K562 (cell line): ENCODE data around the gene PAF1. TPM values are rescaled to one million over a fixed set of nuclear protein-coding genes. Genes with fewer than 3 reads are reported as not detected.

ENCODE experiments used
- ARID1B ChIP-seq: fragments of 450-650 bp; IDR thresholded peaks from 2 replicates; pipeline ENCODE4 v1.6.1; 2016; ENCODE audit warnings: antibody characterized with exemption, mild to moderate bottlenecking, inconsistent platforms
- BRD9 ChIP-seq: fragments of 450-650 bp; IDR thresholded peaks from 2 replicates; pipeline ENCODE4 v1.6.1; 2018; ENCODE audit warnings: low read depth; ENCODE audit not compliant: partially characterized antibody
- CBFA2T3 ChIP-seq: fragments of 450-650 bp; IDR thresholded peaks from 2 replicates; pipeline ENCODE4 v1.6.1; 2017
- DPF2 ChIP-seq: fragments of 450-650 bp; IDR thresholded peaks from 2 replicates; pipeline ENCODE4 v1.6.1; 2016
- ERF ChIP-seq: fragments of 450-650 bp; formaldehyde crosslinking; IDR thresholded peaks from 2 replicates; pipeline ENCODE4 v1.4.0; 2020; ENCODE audit warnings: mild to moderate bottlenecking, mixed read lengths
- GATA2 ChIP-seq: sonication (generic); formaldehyde crosslinking; IDR thresholded peaks from 2 replicates; pipeline ENCODE4 v1.4.0; 2020; ENCODE audit warnings: mild to moderate bottlenecking, missing genetic modification reagents
- HDAC2 ChIP-seq: fragments of 450-650 bp; IDR thresholded peaks from 2 replicates; pipeline ENCODE4 v1.6.1; 2016; ENCODE audit warnings: mild to moderate bottlenecking
- JUN ChIP-seq, 2 experiments: sonication (generic) in 1 of 2; formaldehyde crosslinking in 1 of 2; IDR thresholded peaks; 2 replicates each; pipeline versions ENCODE4 v1.6.1 to v1.8.0; 2012 to 2022; ENCODE audit warnings: borderline replicate concordance in 2 of 2, mild to moderate bottlenecking in 2 of 2, improper control_type of control experiment in 1 of 2, low read depth in 1 of 2, low read length in 1 of 2, missing genetic modification reagents in 1 of 2
- JUNB ChIP-seq: fragments of 450-650 bp; formaldehyde crosslinking; conservative IDR thresholded peaks from 2 replicates; pipeline ENCODE4 v1.4.0; 2020; ENCODE audit warnings: mild to moderate bottlenecking
- JUND ChIP-seq, 2 experiments: IDR thresholded peaks; 2 replicates in 1 of 2; 3 replicates in 1 of 2; pipeline ENCODE4 v1.6.1; 2011; ENCODE audit warnings: borderline replicate concordance in 2 of 2, low read depth in 2 of 2, low read length in 2 of 2, improper control_type of control experiment in 1 of 2, missing biosample characterization in 1 of 2, missing genetic modification characterization in 1 of 2, missing genetic modification reagents in 1 of 2
- MYC ChIP-seq, 2 experiments: fragments of 250-450 bp in 1 of 2; sonication (Bioruptor Pico) in 1 of 2; IDR thresholded peaks; 2 replicates each; pipeline versions ENCODE4 v1.5.1 to v1.6.1; 2012 to 2021; ENCODE audit warnings: low read depth in 2 of 2, borderline replicate concordance in 1 of 2, improper control_type of control experiment in 1 of 2, low read length in 1 of 2, mild to moderate bottlenecking in 1 of 2, moderate library complexity in 1 of 2
- POU5F1 ChIP-seq: fragments of 150-350 bp; IDR thresholded peaks from 2 replicates; pipeline ENCODE4 v1.6.1; 2014; ENCODE audit warnings: borderline replicate concordance, low read length, low read depth, mild to moderate bottlenecking; ENCODE audit not compliant: partially characterized antibody
- RCOR1 ChIP-seq, 2 experiments: IDR thresholded peaks; 2 replicates each; pipeline ENCODE4 v1.6.1; 2012; ENCODE audit warnings: low read depth in 2 of 2, low read length in 2 of 2, borderline replicate concordance in 1 of 2, improper control_type of control experiment in 1 of 2
- polyA plus RNA-seq, 8 experiments: library from polyadenylated mRNA; depleted of rRNA in 4 of 8; stranded (reverse) in 5 of 8; unstranded in 3 of 8; fragments of >200 nt; fragmentation: Nextera tagmentation in 2 of 8; fragmentation: Illumina TruSeq in 1 of 8; extraction: Ambion mirVana in 2 of 8; extraction: Trizol in 1 of 8; gene quantifications; 2 replicates each; pipeline versions ENCODE4 v1.2.1 to v1.2.3, GENCODE V29; 2011 to 2014; ENCODE audit warnings: inconsistent platforms in 1 of 8, missing spikeins in 1 of 8
- total RNA-seq, 7 experiments: library from RNA; depleted of rRNA in 6 of 7; stranded (reverse); fragments of >200 nt in 6 of 7; fragmentation: Illumina TruSeq in 2 of 7; extraction: Trizol in 2 of 7; gene quantifications; 2 replicates each; pipeline versions ENCODE4 v1.2.1 to v1.2.3, GENCODE V29; 2011 to 2021; ENCODE audit warnings: low replicate concordance in 1 of 7
- TF ChIP-seq, protein P1 (sequence below): fragments of 450-650 bp; IDR thresholded peaks from 2 replicates; pipeline ENCODE4 v1.6.1; 2016; ENCODE audit warnings: low read depth, mild to moderate bottlenecking, moderate library complexity
- TF ChIP-seq, protein P2 (sequence below): sonication (generic); formaldehyde crosslinking; IDR thresholded peaks from 2 replicates; pipeline ENCODE4 v1.8.0; 2022; ENCODE audit warnings: missing genetic modification reagents, mild to moderate bottlenecking, borderline replicate concordance
- TF ChIP-seq, protein P3 (sequence below): fragments of 250-450 bp; sonication (Bioruptor Pico); IDR thresholded peaks from 2 replicates; pipeline ENCODE4 v1.5.0; 2020; ENCODE audit warnings: mild to moderate bottlenecking, borderline replicate concordance
- TF ChIP-seq, protein P4 (sequence below): fragments of 150-350 bp; IDR thresholded peaks from 2 replicates; pipeline ENCODE4 v1.6.1; 2014; ENCODE audit warnings: low read depth, mild to moderate bottlenecking, low read length, borderline replicate concordance

Gene PAF1
- total and polyA plus RNA-seq, 9 of the 15 experiments (the other 6 are each of a cell fraction or from before 2014, with no cell fraction given): 1.5 to 45.0 (median 33.8) TPM

DNA sequence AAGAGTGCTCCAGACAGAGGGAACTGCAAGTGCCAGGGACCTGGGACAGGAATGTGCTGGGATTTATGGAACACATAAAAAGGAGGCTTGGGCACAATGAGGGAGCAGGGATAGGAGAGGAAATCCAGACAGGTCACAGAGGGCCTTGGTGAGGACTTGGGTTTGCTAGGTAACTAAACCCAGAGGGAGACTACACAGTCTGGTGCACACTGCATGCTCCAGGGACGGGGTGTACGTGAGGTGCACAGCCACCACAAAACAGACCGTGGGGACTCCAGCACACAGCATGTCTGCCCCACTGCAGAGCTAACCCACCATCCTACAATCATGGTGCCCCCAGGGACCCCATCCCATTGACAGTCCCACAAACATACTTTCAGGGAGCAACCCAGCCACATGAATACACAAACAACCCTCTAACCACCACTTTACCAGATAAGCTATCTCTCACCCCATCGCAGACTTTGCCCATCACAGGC lies 10.2 kb upstream of the PAF1 start (continued):
- TF ChIP-seq, protein P1, sequence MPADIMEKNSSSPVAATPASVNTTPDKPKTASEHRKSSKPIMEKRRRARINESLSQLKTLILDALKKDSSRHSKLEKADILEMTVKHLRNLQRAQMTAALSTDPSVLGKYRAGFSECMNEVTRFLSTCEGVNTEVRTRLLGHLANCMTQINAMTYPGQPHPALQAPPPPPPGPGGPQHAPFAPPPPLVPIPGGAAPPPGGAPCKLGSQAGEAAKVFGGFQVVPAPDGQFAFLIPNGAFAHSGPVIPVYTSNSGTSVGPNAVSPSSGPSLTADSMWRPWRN: 0 out of 2 replicates have a peak, but pooled peaks have one; percentile 51
- peak; percentile 77 for TF ChIP-seq ARID1B
- TF ChIP-seq POU5F1: no peak
- 0 out of 2 replicates have a peak, but pooled peaks have one; percentile 18 for TF ChIP-seq MYC (IDR thresholded peaks at IDR 0.05; ENCODE audit: low read depth, low read length)
- TF ChIP-seq MYC (CRISPR knock-in tag; IDR thresholded peaks at IDR 0.05; ENCODE audit: borderline replicate concordance, low read depth): no peak
- no peak for TF ChIP-seq JUNB (CRISPR knock-in tag)
- peak; percentile 23; the same call in 1 of the 2 replicates for TF ChIP-seq CBFA2T3
- TF ChIP-seq, protein P2, sequence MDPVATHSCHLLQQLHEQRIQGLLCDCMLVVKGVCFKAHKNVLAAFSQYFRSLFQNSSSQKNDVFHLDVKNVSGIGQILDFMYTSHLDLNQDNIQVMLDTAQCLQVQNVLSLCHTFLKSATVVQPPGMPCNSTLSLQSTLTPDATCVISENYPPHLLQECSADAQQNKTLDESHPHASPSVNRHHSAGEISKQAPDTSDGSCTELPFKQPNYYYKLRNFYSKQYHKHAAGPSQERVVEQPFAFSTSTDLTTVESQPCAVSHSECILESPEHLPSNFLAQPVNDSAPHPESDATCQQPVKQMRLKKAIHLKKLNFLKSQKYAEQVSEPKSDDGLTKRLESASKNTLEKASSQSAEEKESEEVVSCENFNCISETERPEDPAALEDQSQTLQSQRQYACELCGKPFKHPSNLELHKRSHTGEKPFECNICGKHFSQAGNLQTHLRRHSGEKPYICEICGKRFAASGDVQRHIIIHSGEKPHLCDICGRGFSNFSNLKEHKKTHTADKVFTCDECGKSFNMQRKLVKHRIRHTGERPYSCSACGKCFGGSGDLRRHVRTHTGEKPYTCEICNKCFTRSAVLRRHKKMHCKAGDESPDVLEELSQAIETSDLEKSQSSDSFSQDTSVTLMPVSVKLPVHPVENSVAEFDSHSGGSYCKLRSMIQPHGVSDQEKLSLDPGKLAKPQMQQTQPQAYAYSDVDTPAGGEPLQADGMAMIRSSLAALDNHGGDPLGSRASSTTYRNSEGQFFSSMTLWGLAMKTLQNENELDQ: no peak
- no peak for TF ChIP-seq ERF
- peak in 1 of 2 experiments; percentile 68; a peak in 2 of 4 replicates for TF ChIP-seq RCOR1 (IDR thresholded peaks at IDR 0.05; ENCODE audit: borderline replicate concordance in 1 of 2, low read depth in 2 of 2, low read length in 2 of 2)
- peak; percentile 59 for TF ChIP-seq GATA2 (CRISPR knock-in tag)
- TF ChIP-seq, protein P3, sequence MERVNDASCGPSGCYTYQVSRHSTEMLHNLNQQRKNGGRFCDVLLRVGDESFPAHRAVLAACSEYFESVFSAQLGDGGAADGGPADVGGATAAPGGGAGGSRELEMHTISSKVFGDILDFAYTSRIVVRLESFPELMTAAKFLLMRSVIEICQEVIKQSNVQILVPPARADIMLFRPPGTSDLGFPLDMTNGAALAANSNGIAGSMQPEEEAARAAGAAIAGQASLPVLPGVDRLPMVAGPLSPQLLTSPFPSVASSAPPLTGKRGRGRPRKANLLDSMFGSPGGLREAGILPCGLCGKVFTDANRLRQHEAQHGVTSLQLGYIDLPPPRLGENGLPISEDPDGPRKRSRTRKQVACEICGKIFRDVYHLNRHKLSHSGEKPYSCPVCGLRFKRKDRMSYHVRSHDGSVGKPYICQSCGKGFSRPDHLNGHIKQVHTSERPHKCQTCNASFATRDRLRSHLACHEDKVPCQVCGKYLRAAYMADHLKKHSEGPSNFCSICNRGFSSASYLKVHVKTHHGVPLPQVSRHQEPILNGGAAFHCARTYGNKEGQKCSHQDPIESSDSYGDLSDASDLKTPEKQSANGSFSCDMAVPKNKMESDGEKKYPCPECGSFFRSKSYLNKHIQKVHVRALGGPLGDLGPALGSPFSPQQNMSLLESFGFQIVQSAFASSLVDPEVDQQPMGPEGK (CRISPR knock-in tag): no peak
- TF ChIP-seq JUN (IDR thresholded peaks at IDR 0.05; ENCODE audit: borderline replicate concordance, low read depth, low read length): 0 out of 2 replicates have a peak, but pooled peaks have one; percentile 47
- TF ChIP-seq JUN (CRISPR knock-in tag; IDR thresholded peaks at IDR 0.05; ENCODE audit: borderline replicate concordance): no peak
- TF ChIP-seq BRD9: no peak
- 0 out of 2 replicates have a peak, but pooled peaks have one; percentile 47 for TF ChIP-seq HDAC2
- peak; percentile 86; the same call in 1 of the 2 replicates for TF ChIP-seq DPF2
- no peak; the same call in 1 of the 2 replicates for TF ChIP-seq JUND (IDR thresholded peaks at IDR 0.05; ENCODE audit: borderline replicate concordance, low read depth, low read length)
- TF ChIP-seq JUND (tag; IDR thresholded peaks at IDR 0.05; ENCODE audit: borderline replicate concordance, low read depth, low read length): peak; percentile 81; the same call in 1 of the 3 replicates
- TF ChIP-seq, protein P4, sequence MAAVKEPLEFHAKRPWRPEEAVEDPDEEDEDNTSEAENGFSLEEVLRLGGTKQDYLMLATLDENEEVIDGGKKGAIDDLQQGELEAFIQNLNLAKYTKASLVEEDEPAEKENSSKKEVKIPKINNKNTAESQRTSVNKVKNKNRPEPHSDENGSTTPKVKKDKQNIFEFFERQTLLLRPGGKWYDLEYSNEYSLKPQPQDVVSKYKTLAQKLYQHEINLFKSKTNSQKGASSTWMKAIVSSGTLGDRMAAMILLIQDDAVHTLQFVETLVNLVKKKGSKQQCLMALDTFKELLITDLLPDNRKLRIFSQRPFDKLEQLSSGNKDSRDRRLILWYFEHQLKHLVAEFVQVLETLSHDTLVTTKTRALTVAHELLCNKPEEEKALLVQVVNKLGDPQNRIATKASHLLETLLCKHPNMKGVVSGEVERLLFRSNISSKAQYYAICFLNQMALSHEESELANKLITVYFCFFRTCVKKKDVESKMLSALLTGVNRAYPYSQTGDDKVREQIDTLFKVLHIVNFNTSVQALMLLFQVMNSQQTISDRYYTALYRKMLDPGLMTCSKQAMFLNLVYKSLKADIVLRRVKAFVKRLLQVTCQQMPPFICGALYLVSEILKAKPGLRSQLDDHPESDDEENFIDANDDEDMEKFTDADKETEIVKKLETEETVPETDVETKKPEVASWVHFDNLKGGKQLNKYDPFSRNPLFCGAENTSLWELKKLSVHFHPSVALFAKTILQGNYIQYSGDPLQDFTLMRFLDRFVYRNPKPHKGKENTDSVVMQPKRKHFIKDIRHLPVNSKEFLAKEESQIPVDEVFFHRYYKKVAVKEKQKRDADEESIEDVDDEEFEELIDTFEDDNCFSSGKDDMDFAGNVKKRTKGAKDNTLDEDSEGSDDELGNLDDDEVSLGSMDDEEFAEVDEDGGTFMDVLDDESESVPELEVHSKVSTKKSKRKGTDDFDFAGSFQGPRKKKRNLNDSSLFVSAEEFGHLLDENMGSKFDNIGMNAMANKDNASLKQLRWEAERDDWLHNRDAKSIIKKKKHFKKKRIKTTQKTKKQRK: no peak
